ENCODE results near the gene ADCK1.

DNA sequence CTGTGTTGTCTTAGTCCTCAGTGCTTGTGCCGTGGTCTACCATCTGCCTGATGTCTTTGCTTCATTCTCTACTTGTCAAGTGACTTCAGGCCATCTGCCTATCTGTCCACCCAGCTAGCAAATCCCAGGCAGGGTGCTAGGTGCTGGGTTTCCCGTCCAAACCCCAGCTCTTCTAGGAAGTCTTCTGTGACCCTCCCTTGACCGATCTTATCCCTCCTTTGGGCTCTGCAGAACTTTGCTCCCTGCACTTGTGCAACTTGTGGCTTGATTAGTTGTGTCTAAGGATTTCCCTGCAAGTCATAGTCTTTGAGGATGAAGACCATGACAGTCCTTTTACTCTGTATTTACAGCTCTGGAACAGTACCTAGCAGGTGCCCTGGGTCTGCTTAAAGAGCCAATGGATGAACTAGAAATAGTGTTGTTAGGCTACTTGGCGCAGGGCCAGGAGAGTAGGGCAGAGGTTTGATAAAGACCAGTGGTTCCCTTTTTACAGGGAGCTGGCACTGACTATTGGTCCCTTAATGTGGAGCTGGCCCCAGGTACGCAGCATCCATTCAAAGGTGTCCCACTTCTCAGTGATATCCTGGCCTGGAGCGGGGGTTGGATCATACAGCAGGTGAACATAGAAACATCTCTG, 60.1 kb downstream of the ADCK1 start:
- TF ChIP-seq, protein P1, sequence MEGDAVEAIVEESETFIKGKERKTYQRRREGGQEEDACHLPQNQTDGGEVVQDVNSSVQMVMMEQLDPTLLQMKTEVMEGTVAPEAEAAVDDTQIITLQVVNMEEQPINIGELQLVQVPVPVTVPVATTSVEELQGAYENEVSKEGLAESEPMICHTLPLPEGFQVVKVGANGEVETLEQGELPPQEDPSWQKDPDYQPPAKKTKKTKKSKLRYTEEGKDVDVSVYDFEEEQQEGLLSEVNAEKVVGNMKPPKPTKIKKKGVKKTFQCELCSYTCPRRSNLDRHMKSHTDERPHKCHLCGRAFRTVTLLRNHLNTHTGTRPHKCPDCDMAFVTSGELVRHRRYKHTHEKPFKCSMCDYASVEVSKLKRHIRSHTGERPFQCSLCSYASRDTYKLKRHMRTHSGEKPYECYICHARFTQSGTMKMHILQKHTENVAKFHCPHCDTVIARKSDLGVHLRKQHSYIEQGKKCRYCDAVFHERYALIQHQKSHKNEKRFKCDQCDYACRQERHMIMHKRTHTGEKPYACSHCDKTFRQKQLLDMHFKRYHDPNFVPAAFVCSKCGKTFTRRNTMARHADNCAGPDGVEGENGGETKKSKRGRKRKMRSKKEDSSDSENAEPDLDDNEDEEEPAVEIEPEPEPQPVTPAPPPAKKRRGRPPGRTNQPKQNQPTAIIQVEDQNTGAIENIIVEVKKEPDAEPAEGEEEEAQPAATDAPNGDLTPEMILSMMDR (IDR thresholded peaks at IDR 0.05): no peak
- TF ChIP-seq POLR2AphosphoS5 (IDR thresholded peaks at IDR 0.05; ENCODE audit: insufficient read depth in 1 of 2, low read depth in 1 of 2): no peak

All from vagina (tissue), 2 donors.